ENCODE data around the gene SCAPER.
"Not testable (repeated sequence)": the region's sequence is repeated elsewhere in the genome, so short reads cannot be mapped to it uniquely, and the experiment has no call there.

Gene SCAPER

GRCh38 chr15:76309601-76310330 is 595.4 kb downstream of the SCAPER start:
- DNase-seq: no peak

DNA sequence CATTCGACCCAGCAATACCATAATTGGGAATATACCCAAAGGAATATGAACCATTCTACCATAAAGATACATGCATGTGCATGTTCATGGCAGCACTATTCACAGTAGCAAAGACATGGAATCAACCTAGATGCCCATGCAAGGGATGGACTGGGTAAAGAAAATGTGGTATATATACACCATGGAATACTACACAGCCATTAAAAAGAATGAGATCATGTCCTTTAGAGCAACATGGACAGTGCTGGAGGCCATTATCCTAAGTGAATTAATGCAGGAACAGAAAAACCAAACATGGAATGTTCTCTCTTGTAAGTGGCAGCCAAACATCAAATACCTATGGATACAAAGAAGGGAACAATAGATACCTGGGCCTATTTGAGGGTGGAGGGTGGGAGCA is 601.2 kb downstream of the SCAPER start:
- no peak for DNase-seq

DNA sequence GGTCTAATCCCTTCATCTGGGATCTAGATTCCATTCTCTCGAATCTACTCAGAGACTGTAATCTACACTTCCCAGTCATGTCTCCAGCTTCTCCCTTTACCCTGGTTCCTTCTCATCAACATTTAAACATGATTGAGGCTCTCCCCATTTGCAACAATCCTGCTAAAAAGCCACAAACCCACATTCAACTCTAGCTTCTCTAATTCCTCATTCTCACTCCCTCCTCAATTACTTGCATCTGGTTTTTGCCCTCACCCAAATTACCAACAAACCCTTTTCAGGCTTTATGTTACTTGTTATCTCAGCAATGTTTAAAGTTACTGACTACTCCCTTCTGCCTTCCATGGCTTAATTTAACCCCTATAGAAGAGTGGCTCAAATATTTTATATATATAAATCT is 605.4 kb downstream of the SCAPER start:
- peak; percentile 56 for DNase-seq

DNA sequence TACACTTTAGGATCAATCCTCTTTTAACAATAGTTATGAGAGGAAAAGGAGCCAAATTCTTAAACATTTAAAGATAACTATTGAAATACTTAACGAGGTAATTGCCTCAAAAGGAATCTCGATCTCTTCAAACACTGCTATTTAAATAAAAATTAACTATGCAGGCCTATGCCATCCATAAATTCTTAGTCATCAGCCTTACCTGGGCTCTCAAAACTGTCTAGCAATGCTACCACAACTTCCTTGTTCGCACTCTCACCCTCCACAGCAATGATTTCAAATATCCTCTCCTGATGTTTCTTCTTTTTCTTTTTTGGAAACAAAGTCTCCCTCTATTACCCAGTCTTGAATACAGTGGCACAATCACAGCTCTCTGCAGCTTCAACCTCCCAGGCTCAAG is 606.2 kb downstream of the SCAPER start:
- no peak for DNase-seq

DNA sequence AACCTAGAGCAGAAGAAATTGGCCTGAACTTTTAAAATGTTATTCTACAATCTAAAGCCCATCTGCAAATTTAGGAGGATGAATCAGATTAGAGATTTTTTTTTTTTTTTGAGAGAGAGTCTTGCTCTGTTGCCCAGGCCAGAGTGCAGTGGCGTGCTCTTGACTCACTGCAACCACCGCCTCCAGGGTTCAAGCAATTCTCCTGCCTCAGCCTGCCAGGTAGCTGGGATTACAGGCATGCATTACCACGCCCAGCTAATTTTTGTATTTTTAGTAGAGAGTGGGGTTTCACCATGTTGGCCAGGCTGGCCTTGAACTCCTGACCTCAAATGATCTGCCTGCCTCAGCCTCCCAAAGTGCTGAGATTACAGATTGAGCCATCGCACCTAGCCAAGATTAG is 607.2 kb downstream of the SCAPER start:
- not testable (repeated sequence) for DNase-seq

Data from hematopoietic multipotent progenitor cell treated with erythropoietin and hydrocortisone succinate and interleukin-3 and kit ligand, for 4 days (in vitro differentiated cells).